ENCODE results near the gene KCNQ1. TPM values are rescaled to one million over a fixed set of nuclear protein-coding genes. Genes with fewer than 3 reads are reported as not detected.

The KCNQ1 gene
- polyA plus RNA-seq, 1 of the 3 experiments (the other 2 are of a cell fraction): 0.05 TPM

GRCh38 chr11:2542406-2542805 is 97.6 kb downstream of the KCNQ1 start:
- Histone ChIP-seq H3K79me2 (ENCODE audit: insufficient read depth) (no peaks in the 10 kb centered on the region), H3K9me3 (no peaks in the 10 kb centered on the region), H3K9ac (no peak overlapping the region), H3K4me2 (no peak overlapping the region), H4K20me1 (ENCODE audit: insufficient read depth) (no peaks in the 10 kb centered on the region), H3K9me2 (no peaks in the 10 kb centered on the region), H3K27ac (ENCODE audit: low read depth in 2 of 2, low read length in 1 of 2) (no peak overlapping the region), H3K4me3 (ENCODE audit: low read depth in 2 of 2, low read length in 1 of 2) (no peak overlapping the region), H3F3A (replicated peaks; ENCODE audit: insufficient read depth) (no peaks in the 10 kb centered on the region), H3K36me3 (replicated peaks in 1 of 2; ENCODE audit: control insufficient read depth in 1 of 2, insufficient read depth in 2 of 2, low read length in 1 of 2) (no peaks in the 10 kb centered on the region), H3K27me3 (ENCODE audit: insufficient read depth) (no peaks in the 10 kb centered on the region), H2AFZ (ENCODE audit: low read depth) (no peak overlapping the region), H3K4me1 (ENCODE audit: control insufficient read depth in 1 of 2, insufficient read depth in 2 of 2, low read depth in 1 of 2, low read length in 1 of 2) (no peaks in the 10 kb centered on the region)
- no peak for DNase-seq
- TF ChIP-seq GATA2 (CRISPR knock-in tag; IDR thresholded peaks at IDR 0.05) (no peak), NRF1 (IDR thresholded peaks at IDR 0.05; ENCODE audit: low read depth, low read length) (no peak), NFIC (IDR thresholded peaks at IDR 0.05; ENCODE audit: borderline replicate concordance) (no peak), REST (IDR thresholded peaks at IDR 0.05; ENCODE audit: low read depth, low read length) (no peak), POLR2AphosphoS5 (IDR thresholded peaks at IDR 0.05; ENCODE audit: low read depth, low read length) (no peak), GABPA (IDR thresholded peaks at IDR 0.05; ENCODE audit: low read depth) (no peak), TCF12 (IDR thresholded peaks at IDR 0.05) (no peak), FOXM1 (IDR thresholded peaks at IDR 0.05; ENCODE audit: low read depth) (no peak), TEAD4 (IDR thresholded peaks at IDR 0.05; ENCODE audit: borderline replicate concordance, insufficient read depth) (no peak)
- TF ChIP-seq, protein P1, sequence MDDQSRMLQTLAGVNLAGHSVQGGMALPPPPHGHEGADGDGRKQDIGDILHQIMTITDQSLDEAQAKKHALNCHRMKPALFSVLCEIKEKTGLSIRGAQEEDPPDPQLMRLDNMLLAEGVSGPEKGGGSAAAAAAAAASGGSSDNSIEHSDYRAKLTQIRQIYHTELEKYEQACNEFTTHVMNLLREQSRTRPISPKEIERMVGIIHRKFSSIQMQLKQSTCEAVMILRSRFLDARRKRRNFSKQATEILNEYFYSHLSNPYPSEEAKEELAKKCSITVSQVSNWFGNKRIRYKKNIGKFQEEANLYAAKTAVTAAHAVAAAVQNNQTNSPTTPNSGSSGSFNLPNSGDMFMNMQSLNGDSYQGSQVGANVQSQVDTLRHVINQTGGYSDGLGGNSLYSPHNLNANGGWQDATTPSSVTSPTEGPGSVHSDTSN (IDR thresholded peaks at IDR 0.05): no peak
- POLR2A ChIA-PET: no interaction called here
- CTCF ChIA-PET: interaction anchor here (0.5 to 15.4 kb wide), 5 partner anchors 8 to 346 kb away, joined by 3 to 1016 read pairs (median 5); partner anchors contain the start of gene CDKN1C
- 77% methylated on average over 10 of the region's 10 CpGs for WGBS (ENCODE audit: low lambda C conversion rate)

- Histone ChIP-seq H3K36me3 (replicated peaks in 1 of 2; ENCODE audit: control insufficient read depth in 1 of 2, insufficient read depth in 2 of 2, low read length in 1 of 2) (no peaks in the 10 kb centered on the region), H3K27me3 (ENCODE audit: insufficient read depth) (no peaks in the 10 kb centered on the region), H3F3A (replicated peaks; ENCODE audit: insufficient read depth) (no peaks in the 10 kb centered on the region), H3K4me2 (no peak overlapping the region), H3K9me3 (no peaks in the 10 kb centered on the region), H3K4me1 (ENCODE audit: control insufficient read depth in 1 of 2, insufficient read depth in 2 of 2, low read depth in 1 of 2, low read length in 1 of 2) (no peaks in the 10 kb centered on the region), H3K9ac (no peak overlapping the region), H4K20me1 (ENCODE audit: insufficient read depth) (no peaks in the 10 kb centered on the region), H3K79me2 (ENCODE audit: insufficient read depth) (no peaks in the 10 kb centered on the region), H3K27ac (ENCODE audit: low read depth in 2 of 2, low read length in 1 of 2) (no peak overlapping the region), H3K4me3 (ENCODE audit: low read depth in 2 of 2, low read length in 1 of 2) (no peak overlapping the region), H2AFZ (ENCODE audit: low read depth) (no peak overlapping the region), H3K9me2 (no peaks in the 10 kb centered on the region)
- WGBS (ENCODE audit: low lambda C conversion rate): 80% methylated on average over 15 of the region's 16 CpGs
- ChIA-PET CTCF (interaction anchor here (1.5 to 2.5 kb wide), 2 partner anchors 120 to 344 kb away, joined by 5 read pairs; no protein-coding TSS in a partner anchor), POLR2A (no interaction called here)
- DNase-seq: no peak
- TF ChIP-seq YY1 (IDR thresholded peaks at IDR 0.05; ENCODE audit: low read depth) (no peak), TCF12 (IDR thresholded peaks at IDR 0.05) (no peak), CTCF (IDR thresholded peaks at IDR 0.05) (no peak), USF2 (IDR thresholded peaks at IDR 0.05; ENCODE audit: borderline replicate concordance, low read depth, low read length) (no peak), SIN3A (IDR thresholded peaks at IDR 0.05; ENCODE audit: borderline replicate concordance, low read depth, low read length) (no peak), ZBTB33 (IDR thresholded peaks at IDR 0.05; ENCODE audit: borderline replicate concordance, low read depth) (no peak), POLR2AphosphoS5 (IDR thresholded peaks at IDR 0.05; ENCODE audit: low read depth, low read length) (no peak), FOSL2 (IDR thresholded peaks at IDR 0.05; ENCODE audit: borderline replicate concordance, low read depth) (no peak), MEF2A (IDR thresholded peaks at IDR 0.05; ENCODE audit: borderline replicate concordance, low read depth) (no peak), ELF1 (IDR thresholded peaks at IDR 0.05) (no peak), MXI1 (IDR thresholded peaks at IDR 0.05; ENCODE audit: low read depth, low read length) (no peak)
- TF ChIP-seq, protein P2, sequence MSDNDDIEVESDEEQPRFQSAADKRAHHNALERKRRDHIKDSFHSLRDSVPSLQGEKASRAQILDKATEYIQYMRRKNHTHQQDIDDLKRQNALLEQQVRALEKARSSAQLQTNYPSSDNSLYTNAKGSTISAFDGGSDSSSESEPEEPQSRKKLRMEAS (IDR thresholded peaks at IDR 0.05; ENCODE audit: low read depth): no peak
These were observed 103.0 kb downstream of the KCNQ1 start for GRCh38 chr11:2547806-2548205.

Data from SK-N-SH (cell line).